Stimulated activated naive CD8-positive, alpha-beta T cell treated with anti-CD3 and anti-CD28 coated beads, Interleukin-15, Interleukin-2, amounts not matched to agents 100 ng/mL and 50 ng/mL, for 24 hours (primary cell): ENCODE measurements around the gene HDGFL3.
"Not testable (repeated sequence)": the region's sequence is repeated elsewhere in the genome, so short reads cannot be mapped to it uniquely, and the experiment has no call there.

ENCODE experiments used
- H3K27ac Mint-ChIP-seq: one replicate; pipeline ENCODE4 v1.8.0; 2021; ENCODE audit warnings: mild to moderate bottlenecking, mixed read lengths
- H3K27me3 Mint-ChIP-seq: one replicate; pipeline ENCODE4 v1.8.0; 2021; ENCODE audit warnings: mixed read lengths
- H3K36me3 Mint-ChIP-seq: one replicate; pipeline ENCODE4 v1.8.0; 2021; ENCODE audit warnings: low read depth, mixed read lengths
- H3K4me1 Mint-ChIP-seq: one replicate; pipeline ENCODE4 v1.8.0; 2021; ENCODE audit warnings: low read depth, mixed read lengths
- H3K4me3 Mint-ChIP-seq: one replicate; pipeline ENCODE4 v1.8.0; 2021; ENCODE audit warnings: mild to moderate bottlenecking, mixed read lengths
- H3K9me3 Mint-ChIP-seq: one replicate; pipeline ENCODE4 v1.8.0; 2021; ENCODE audit warnings: mixed read lengths

Gene HDGFL3

DNA sequence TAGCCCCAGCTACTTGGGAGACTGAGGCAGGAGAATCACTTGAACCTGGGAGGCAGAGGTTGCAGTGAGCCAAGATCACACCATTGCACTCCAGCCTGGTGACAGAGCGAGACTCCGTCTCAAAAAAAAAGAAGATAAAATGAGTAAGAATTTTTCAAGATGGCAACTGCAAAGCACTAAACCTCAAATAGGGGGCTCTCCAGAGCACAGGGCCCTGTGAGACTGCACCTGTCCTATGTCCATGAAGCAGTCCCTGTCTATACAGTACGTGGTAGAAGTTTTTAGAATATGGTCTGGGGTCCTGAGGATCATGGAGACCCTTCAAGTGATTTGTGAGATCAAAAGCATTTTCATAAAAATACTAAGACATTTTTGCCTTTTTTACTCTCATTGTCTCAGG is 122.2 kb downstream of the HDGFL3 start:
- H3K4me1 Mint-ChIP-seq, H3K4me3 Mint-ChIP-seq, H3K36me3 Mint-ChIP-seq, H3K27ac Mint-ChIP-seq, H3K9me3 Mint-ChIP-seq: not testable (repeated sequence)
- H3K27me3 Mint-ChIP-seq, result peaks cover 28% of the 10 kb centered on the region

DNA sequence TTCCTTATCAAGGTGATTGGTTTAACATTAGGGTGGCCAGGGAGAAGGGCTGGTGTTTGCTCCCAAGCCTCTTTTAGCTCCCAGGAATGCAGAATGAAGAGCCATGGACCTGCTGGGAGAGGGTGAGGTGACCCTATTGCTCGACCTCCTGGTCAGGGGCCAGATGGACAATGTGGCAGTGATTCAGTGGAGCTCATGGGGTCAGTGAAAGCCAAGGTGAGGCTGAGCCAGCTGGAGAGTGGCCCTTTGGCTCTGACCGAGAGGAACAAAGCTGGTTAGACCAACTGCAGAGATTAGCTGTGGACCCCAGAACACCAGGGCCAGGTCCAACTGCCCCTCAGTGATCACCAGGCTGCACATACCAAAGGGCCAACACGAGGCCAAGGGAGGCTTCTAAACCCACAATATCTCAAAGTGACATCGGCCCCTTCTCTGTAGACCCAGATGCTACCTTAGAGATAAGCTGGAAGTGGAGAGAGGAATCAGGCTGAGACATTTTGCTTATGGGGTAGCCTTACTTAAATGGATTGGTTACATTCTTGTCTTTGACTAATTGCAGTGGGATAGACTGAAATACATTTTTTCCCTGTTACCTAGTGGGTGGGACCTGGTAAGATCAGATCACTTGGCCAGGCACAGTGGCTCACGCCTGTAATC is 124.8 kb downstream of the HDGFL3 start:
- H3K4me3 Mint-ChIP-seq, result no peak overlapping the region
- peaks cover 7% of the 10 kb centered on the region for H3K4me1 Mint-ChIP-seq
- H3K27ac Mint-ChIP-seq, result no peak overlapping the region
- no peaks in the 10 kb centered on the region for H3K36me3 Mint-ChIP-seq
- H3K9me3 Mint-ChIP-seq, result peaks cover 4% of the 10 kb centered on the region
- peaks cover 47% of the 10 kb centered on the region for H3K27me3 Mint-ChIP-seq

DNA sequence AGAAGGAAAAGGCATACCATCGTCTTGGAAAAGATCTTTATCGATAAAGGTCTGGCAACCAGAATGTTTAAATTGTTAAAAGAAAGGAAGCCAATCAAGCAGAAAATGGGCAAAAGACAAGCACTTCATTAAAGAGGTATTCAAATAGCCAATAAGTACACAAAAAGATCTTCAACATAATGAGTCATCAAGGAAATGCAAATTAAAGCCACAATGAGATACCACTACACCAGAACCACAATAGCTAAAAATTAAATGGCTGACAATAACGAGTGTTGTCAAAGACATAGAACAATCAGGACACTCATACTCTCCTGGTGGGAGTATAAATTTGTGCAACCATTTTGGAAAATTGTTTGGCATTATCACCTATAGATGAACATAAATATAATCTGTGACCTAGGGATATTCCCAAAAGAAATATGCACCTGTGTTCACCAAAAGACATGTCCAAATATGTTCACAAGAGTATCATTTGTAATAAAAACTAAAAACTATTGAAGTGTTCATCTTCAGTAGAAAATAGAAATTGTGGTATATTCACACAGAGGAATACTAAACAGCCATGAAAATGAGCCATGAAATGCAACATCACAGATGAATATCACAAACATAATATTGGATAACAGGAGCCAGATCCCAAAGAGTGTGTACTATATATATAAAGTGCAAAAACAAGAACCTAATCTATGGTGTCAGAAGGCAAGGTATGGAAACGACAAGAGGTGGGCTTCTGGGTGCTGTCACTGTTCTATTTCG is 126.2 kb downstream of the HDGFL3 start:
- no peaks in the 10 kb centered on the region for H3K36me3 Mint-ChIP-seq
- H3K27me3 Mint-ChIP-seq, result peaks cover 45% of the 10 kb centered on the region
- no peak overlapping the region for H3K27ac Mint-ChIP-seq
- H3K4me1 Mint-ChIP-seq, result peaks cover 7% of the 10 kb centered on the region
- no peak overlapping the region for H3K4me3 Mint-ChIP-seq
- peaks cover 4% of the 10 kb centered on the region for H3K9me3 Mint-ChIP-seq

DNA sequence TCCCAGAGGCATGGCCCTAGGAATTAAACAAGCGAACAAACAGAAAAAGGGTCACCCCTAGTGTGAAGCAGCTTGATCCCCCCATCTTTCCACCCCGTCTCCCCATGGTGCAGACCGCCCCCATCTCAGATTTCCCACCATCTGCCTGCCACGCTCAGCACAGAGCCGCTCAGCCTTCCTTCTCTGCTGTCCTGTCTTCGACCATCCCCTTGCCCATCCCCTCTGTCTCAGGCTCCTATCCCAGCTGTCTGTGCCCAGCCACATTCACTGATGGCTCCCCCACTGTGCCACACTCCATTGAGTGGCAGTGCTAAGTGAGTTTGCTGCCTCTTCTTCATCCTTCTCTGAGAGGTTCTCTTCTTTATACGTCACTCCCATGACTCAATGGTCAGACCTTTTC is 128.9 kb downstream of the HDGFL3 start:
- Mint-ChIP-seq H3K36me3 (peaks cover 5% of the 10 kb centered on the region), H3K27ac (no peak overlapping the region), H3K4me1 (peaks cover 7% of the 10 kb centered on the region), H3K4me3 (no peak overlapping the region), H3K27me3 (peaks cover 51% of the 10 kb centered on the region), H3K9me3 (peaks cover 8% of the 10 kb centered on the region)
